KG1 (cell line): ENCODE measurements around the gene WDR27.
"Not testable (repeated sequence)": the region's sequence is repeated elsewhere in the genome, so short reads cannot be mapped to it uniquely, and the experiment has no call there.

ENCODE experiments used
- DNase-seq: peaks from one replicate; lab custom pipeline; 2025; lab: John Stamatoyannopoulos, UW

Gene WDR27

DNA sequence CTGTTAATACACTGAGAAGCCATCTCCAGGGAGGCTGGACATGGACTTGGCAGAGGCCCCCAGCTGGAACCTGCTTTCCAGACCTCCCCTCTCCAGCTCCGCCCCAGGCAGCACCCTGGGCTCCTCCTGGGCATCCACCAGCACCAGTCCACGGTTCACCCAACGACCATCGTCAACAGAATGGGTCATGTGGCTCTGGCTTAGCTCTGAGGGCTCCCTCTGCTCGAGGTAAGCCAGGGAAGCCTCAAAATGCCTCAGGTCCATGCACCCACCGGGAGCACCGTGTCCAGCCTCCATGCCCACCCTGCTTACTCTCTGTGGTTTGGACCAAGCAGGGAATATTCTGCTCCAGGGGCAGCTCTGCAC, 40.5 kb downstream of the WDR27 start:
- DNase-seq = no peak

DNA sequence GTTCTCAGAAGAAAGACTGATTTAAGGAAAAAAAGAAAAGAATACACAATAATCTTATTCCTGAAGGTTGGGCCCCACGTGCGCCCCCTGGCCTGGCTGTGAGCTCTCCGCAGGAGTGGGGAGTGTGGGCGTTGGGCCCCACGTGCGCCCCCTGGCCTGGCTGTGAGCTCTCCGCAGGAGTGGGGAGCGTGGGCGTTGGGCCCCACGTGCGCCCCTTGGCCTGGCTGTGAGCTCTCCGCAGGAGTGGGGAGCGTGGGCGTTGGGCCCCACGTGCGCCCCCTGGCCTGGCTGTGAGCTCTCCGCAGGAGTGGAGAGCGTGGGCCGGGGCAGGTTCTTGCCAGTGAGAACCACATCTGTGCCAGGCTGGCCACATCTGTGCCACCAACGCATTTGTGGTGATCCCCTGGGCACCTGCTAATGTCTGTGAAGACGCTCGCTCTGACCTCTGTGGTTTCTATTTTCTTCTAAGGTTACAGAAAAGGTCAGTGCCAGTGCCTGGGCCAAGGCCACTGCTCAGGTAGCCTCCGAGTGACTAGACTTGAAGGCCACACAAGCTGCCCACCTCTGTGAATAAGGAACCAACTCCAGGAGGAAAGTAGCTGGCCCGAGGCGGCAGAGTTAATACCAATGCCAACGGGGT, 41.0 kb downstream of the WDR27 start:
- DNase-seq = no peak

- no peak for DNase-seq
These were observed 41.8 kb downstream of the WDR27 start for GRCh38 chr6:169659820-169660610.

DNA sequence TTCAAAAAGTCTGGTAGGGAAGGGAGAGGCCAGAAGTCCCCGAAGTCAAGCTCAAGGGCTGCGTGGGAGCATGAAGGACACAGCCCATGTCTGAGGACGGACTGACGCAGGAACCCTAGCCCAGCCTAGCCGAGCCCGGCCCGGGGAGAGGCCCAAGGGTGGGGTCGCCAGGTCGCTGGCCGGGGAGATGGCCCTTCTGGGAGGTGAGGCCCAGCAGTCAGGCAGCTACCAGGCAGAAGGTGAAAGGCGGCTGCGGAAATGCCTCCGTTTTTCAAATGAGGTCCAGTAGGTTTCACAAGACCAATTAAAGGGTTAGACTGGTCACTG, 44.6 kb downstream of the WDR27 start:
- no peak for DNase-seq

DNA sequence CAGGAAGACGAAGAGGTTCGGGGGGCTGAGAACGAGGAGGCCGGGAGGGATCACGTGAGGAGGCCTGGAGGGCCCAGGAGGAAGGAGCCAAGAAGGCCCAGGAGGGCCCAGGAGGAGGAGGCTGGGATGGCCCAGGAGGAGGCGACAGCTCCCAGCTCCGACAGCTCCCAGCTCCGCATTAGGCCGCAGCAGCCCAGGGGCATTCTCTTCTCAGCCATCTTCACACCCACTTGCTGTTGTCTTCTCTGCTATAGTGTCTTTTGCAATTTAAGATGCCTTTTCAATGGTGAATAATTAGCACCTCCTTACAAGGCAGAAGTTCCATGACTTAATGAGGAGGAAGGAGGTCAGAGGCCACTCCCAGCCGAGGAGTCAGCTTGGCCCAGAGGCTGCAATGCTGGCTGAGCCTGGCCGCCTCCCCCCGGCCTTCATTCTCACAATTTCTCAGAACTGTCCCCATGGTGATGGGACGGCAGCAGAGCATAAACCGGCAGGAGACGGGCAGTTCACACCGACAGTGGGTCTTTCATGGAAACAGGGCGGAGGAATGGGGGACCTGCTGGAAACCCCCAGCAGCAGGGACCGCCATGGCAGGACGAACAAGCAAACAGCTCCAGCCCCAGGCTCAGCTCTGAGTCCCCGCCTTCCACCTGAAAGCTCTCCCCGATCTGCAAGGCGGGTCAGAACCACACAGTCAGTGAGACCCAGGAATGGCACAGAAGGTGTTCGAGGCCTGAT, 45.1 kb downstream of the WDR27 start:
- no peak for DNase-seq

DNA sequence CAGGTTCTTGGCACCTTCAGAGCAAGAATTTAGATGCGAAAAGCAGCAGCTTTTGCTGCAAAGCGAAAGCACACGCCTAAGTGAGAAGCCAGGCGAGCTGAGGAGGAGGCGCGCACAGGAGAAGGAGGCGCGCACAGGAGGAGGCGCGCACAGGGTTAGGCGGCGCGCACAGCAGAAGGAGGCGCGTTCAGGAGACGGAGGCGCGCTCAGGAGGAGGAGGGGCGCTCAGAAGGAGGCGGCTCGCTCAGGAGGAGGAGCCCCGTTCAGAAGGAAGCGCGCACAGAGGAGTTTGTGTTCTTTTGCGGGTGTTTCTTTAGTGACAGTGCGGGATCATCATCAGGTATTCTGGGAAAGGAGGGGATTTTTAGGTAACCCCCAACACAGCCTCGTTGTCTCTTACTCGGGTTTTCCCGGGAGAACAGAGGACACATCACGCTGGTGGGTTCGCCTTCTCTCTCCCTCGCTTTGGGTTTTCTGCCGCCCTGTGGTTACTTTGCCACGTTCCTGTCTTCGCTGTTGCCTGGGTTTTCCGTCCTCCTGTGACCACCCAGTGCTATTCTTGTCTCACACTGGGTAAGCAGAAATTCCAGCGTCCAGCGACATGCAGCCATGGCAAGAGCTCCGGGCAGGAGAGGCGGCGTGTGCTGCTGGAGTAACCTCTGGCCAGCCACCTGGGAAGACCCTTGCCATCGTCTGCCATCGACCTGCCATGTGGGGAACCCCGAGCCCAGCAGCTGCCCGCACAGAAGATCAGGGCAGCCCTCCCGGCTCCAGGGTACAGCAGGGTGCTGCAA, 47.0 kb downstream of the WDR27 start:
- DNase-seq = no peak

- DNase-seq = no peak
These were observed 48.1 kb downstream of the WDR27 start for GRCh38 chr6:169653691-169654090.

- DNase-seq = no peak
These were observed 48.9 kb downstream of the WDR27 start for GRCh38 chr6:169652896-169653295.

DNA sequence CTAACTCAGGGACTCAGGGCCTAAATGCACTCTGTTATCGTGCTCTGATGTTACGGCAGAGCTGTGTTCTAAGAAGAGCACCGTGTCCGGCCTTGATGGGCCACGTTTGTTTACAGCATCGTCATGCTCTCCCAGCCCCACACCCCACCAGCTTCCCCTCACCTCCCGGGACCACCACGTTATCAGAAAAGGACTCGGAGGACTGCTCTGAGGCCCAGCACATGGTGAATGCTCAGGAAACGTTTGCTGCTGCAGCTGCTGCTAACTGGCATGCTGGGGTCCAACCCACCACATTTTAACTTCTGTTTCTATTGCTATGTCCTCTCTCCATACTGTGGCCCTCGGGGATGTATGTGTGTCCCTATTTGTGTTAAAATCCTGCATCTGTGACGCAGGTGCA, 50.3 kb downstream of the WDR27 start:
- DNase-seq = no peak

DNA sequence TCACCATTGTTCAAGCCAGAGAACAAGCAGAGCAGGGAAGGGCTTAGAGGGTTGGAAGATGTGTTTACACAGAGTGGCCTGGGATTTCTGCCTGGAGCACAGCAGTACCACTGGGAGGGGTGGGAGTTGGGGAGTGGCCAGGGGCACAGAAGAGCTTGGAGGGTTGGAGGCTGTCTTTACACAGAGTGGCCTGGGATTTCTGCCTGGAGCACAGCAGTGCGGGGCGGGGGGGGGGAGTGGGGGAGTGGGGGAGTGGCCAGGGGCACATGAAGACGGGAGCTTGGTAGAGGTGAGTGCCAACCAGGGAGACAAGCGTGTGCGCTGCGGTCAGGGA, 50.9 kb downstream of the WDR27 start:
- DNase-seq = no peak

- DNase-seq = no peak
These were observed 51.4 kb downstream of the WDR27 start for GRCh38 chr6:169650241-169650958.

GRCh38 chr6:169648617-169649016, 53.2 kb downstream of the WDR27 start:
- DNase-seq = no peak

DNA sequence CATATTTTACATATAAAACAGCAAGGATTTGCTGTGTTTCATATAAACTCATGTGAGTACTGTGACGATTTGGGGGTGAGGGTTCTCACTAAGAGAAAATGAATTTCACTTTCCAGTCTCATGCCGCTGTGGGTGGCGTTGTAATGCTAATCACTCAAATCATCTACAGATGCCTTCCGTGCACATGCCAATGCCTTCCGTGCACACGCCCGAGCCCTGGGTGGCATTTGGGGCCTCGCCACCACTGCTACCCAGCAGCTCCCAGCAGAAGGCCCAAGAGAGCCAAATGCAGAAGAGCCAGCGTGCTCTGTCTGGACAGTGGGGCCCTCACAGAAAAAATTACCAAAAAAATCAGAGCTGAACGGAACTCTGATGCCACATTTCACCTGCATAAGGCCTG, 53.7 kb downstream of the WDR27 start:
- DNase-seq = no peak

DNA sequence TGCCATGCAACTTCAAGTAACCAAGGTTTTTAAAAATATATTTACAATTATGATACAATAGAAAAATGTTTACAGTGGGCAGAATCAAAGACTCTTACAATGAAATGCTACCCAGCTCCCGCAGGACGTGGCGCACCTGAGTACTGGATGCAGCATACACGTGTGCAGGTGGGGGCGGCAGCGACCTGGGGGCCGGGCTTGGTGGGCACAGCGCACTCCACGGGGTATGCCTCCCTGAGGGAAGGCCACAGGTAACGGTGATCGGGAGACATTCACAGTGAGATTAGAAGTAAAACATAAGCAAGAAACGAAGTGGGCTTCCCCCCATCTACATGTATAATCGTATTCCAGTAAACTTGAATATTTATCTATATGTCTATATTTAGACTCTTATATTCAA, 54.2 kb downstream of the WDR27 start:
- no peak for DNase-seq

DNA sequence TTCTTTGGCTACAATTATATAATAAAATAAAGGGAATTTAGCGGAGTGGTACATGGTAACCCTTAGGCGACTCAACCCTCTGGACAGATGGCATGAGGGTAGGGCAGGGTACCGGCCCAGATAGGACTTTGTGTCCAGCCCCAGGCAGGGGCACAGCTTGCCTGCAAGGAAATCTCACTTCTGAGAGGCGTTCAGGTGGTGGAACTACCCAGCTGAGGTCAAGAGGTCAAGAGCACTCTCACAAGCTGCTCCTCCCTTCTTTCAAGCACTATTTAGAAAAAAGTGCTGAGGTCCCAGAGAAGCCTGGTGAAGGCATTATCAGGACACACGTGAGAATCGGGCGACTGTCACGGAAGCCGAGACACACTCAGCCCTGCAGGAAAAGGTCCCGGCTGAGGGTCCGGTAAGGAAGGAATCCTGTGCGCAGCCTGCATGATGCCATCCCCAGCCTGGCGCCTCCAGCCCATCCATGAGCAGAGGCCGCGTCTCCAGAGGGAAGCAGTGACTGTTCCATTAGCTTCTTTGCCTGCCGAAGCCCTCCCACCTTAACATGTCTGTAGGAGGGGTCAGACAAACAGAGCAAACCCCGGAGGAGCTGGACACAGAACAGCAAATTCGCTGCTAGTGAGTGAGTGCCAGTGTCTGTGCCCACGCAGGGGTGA, 54.8 kb downstream of the WDR27 start:
- DNase-seq = no peak

DNA sequence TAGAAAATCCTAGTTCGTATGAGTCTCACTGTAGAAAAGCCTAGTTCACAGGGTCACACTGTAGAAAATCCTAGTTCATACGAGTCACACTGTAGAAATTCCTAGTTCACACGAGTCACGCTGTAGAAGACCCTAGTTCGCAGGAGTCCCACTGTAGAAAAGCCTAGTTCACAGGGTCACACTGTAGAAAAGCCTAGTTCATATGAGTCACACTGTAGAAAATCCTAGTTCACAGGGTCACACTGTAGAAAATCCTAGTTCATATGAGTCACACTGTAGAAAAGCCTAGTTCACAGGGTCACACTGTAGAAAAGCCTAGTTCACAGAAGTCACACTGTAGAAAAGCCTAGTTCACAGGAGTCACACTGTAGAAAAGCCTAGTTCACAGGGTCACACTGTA, 56.4 kb downstream of the WDR27 start:
- not testable (repeated sequence) for DNase-seq

DNA sequence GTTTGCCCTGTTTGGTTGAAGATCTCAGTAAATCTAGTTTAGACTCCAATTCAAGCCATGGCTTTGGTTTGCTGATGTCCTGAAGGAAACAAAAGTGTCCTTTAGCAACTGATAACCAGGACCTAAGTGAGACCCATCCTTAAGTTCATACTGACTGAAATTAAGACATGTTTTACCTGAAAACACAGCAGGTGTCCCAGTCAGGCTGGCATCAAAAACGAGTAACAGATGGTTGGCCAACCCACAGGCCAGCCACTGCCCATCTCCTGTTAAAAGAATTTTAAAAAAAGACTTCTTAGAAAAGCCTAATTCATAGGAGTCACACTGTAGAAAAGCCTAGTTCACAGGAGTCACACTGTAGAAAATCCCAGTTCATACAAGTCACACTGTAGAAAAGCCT, 58.3 kb downstream of the WDR27 start:
- DNase-seq = no peak

DNA sequence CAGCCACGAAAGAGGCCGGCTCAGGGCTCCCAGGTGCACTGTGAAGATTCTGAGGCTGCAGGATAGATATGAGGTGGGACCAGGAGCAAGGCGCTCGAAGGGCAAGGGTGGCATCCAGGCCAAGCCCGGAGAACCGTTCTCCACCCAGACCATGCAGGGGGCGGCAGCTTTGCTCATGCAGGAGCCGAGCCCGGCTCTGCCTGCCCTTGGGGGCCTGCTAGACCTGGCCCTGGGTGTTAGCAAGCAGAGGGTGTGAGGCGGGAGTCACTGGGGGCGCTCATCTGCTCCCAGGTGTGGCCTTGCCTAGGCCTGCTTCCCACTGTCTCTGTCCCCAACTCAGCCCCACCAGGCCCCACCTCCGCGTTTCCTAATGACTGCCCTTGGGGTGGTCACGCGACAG, 59.4 kb downstream of the WDR27 start:
- DNase-seq = no peak

DNA sequence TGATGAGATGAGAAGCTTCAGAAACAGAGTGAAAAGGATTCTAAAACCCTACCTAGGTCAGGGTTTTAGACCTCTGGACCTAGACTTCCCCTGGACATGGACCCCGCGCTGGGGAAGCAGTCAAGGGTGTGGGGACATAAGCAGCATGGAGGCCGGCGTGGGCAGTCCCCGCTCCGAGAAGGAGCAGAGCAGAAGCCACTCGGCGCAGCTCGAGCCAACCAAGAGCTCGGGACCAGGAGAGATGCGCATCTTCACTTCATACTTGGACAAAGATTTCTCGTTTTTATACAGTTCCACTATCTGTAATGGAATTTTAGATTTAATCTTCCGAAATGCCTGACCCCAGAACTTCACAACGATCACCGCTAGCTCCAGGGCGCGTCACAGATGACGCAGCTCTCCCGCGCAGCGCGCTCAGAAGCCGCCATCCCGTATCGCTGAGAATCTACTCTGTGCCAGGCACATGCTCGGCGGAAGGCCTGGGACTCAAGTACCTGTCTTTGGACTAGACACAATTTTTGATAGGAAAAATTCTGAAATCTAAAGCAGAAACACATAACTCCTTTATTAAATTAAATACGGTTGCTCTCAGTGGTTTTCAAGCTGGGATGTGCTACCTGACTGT, 60.3 kb downstream of the WDR27 start:
- no peak for DNase-seq

- no peak for DNase-seq
These were observed 60.8 kb downstream of the WDR27 start for GRCh38 chr6:169640983-169641382.

- no peak for DNase-seq
These were observed 61.4 kb downstream of the WDR27 start for GRCh38 chr6:169640351-169640852.
